PC-3 (cell line): ENCODE measurements around the gene THUMPD1. TPM values are rescaled to one million over a fixed set of nuclear protein-coding genes. Genes with fewer than 3 reads are reported as not detected.

Experiments used
- ATAC-seq: fragments of 200-7000 bp; cut with Tn5 transposase; 2 replicates; pipeline ENCODE4 v1.9.1; 2020; ENCODE audit warnings: mild to moderate bottlenecking, moderate library complexity
- BruUV-seq: library from RNA; stranded (reverse); fragments of 400-500 nt; replicated peaks from 2 replicates; lab custom pipeline; 2021; lab: Mats Ljungman, UMichigan
- CTCF ChIA-PET: fragments of 300-600 bp; sonication (Branson Sonifier 250); formaldehyde crosslinking; loops from one replicate; lab custom pipeline; 2022; ENCODE audit warnings: antibody characterized with exemption; lab: Charles Lee
- POLR2A ChIA-PET: fragments of 300-600 bp; sonication (Branson Sonifier 250); formaldehyde crosslinking; loops from one replicate; lab custom pipeline; 2022; ENCODE audit warnings: antibody characterized with exemption; ENCODE audit not compliant: unreplicated experiment; lab: Charles Lee
- DNase-seq: peaks from one replicate; pipeline ENCODE4 v3.0.0-alpha.2; 2015
- H2AFZ ChIP-seq: fragments of 300-600 bp; sonication (generic); 2 replicates; pipeline ENCODE4 v1.6.0; 2016; ENCODE audit warnings: antibody characterized with exemption, low read length
- H3F3A ChIP-seq: fragments of 300-600 bp; sonication (generic); one replicate; pipeline ENCODE4 v1.6.0; 2017; ENCODE audit warnings: antibody characterized with exemption, low read length, control low read depth, mild to moderate bottlenecking; ENCODE audit not compliant: unreplicated experiment
- H3K27ac ChIP-seq: fragments of 300-600 bp; sonication (generic); 2 replicates; pipeline ENCODE4 v1.5.1; 2016; ENCODE audit warnings: mild to moderate bottlenecking, low read length
- H3K27me3 ChIP-seq: fragments of 300-600 bp; sonication (generic); 2 replicates; pipeline ENCODE4 v1.6.1; 2016; ENCODE audit warnings: low read length, mixed read lengths
- H3K36me3 ChIP-seq: fragments of 300-600 bp; sonication (generic); 2 replicates; pipeline ENCODE4 v1.6.1; 2016; ENCODE audit warnings: low read depth, mixed run types, low read length, mixed read lengths
- H3K4me1 ChIP-seq: fragments of 300-600 bp; sonication (generic); 2 replicates; pipeline ENCODE4 v1.5.1; 2016; ENCODE audit warnings: low read length; ENCODE audit not compliant: insufficient read depth
- H3K4me2 ChIP-seq: fragments of 300-600 bp; sonication (generic); 2 replicates; pipeline ENCODE4 v1.6.0; 2016; ENCODE audit warnings: low read length
- H3K4me3 ChIP-seq: fragments of 300-600 bp; sonication (generic); 2 replicates; pipeline ENCODE4 v1.5.1; 2016; ENCODE audit warnings: mild to moderate bottlenecking, low read length, mixed read lengths
- H3K79me2 ChIP-seq: fragments of 300-600 bp; sonication (generic); 2 replicates; pipeline ENCODE4 v1.6.1; 2017; ENCODE audit warnings: low read length, mixed read lengths
- H3K9ac ChIP-seq: fragments of 300-600 bp; sonication (generic); 2 replicates; pipeline ENCODE4 v1.6.0; 2016; ENCODE audit warnings: mild to moderate bottlenecking, low read length
- H3K9me2 ChIP-seq: fragments of 300-600 bp; sonication (generic); replicated peaks from 2 replicates; pipeline ENCODE4 v1.6.1; 2016; ENCODE audit warnings: mixed run types, low read length, mixed read lengths
- H3K9me3 ChIP-seq: fragments of 300-600 bp; sonication (generic); 2 replicates; pipeline ENCODE4 v1.6.1; 2016; ENCODE audit warnings: low read length, mixed read lengths
- H4K20me1 ChIP-seq: fragments of 300-600 bp; sonication (generic); 2 replicates; pipeline ENCODE4 v1.6.1; 2016; ENCODE audit warnings: low read length, mixed read lengths
- intact Hi-C: fragments of 100-400 bp; cut with micrococcal nuclease; formaldehyde crosslinking; loops from 2 replicates; pipeline ENCODE4 v1.9.0; 2023
- total RNA-seq: library from RNA; depleted of rRNA; stranded (reverse); fragments of >200 nt; gene quantifications from 2 replicates; pipeline ENCODE4 v1.2.3, GENCODE V29; 2014; rRNA removed
- TF ChIP-seq, protein P1 (sequence below): fragments of 300-600 bp; sonication (generic); conservative IDR thresholded peaks from 2 replicates; pipeline ENCODE4 v1.5.1; 2017; ENCODE audit warnings: antibody characterized with exemption, low read depth, mild to moderate bottlenecking, low read length

THUMPD1 gene
- total RNA-seq, 1 experiment from 2014 or later = 44.9 TPM

DNA sequence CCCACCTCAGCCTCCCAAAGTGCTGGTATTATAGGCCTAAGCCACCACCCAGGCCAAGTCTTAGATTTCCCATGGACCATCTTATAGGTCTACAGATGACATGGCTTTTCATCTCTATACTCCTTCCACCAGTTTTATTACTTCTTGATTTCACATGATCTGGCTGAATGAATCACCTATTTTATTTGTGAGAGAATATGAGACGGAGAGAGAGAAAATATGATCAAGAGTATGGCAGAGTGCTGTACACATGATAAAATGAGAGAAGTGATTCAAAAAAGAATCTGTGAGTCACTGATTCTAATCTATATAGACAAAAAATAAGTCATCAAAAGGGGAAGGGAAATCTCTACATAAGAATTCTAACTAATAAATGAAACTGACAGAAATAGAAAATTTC is 57.8 kb downstream of the THUMPD1 start:
- DNase-seq (peak; percentile 75), ATAC-seq (peak; percentile 72)
- no peaks in the 10 kb centered on the region for H3F3A ChIP-seq
- H3K9me2 ChIP-seq = no peaks in the 10 kb centered on the region
- POLR2A ChIA-PET = no interaction called here
- intact Hi-C loops = no loop called here
- H3K4me1 ChIP-seq = peaks cover 14% of the 10 kb centered on the region; the same call in 1 of the 2 replicates
- no peak overlapping the region for H3K9ac ChIP-seq
- no peaks in the 10 kb centered on the region for H3K36me3 ChIP-seq
- no peaks in the 10 kb centered on the region for H4K20me1 ChIP-seq
- peak overlapping the region; percentile 66 for H3K27ac ChIP-seq
- H3K4me3 ChIP-seq = no peak overlapping the region
- no peaks in the 10 kb centered on the region for H3K27me3 ChIP-seq
- H3K4me2 ChIP-seq = peak overlapping the region; percentile 39; the same call in 1 of the 2 replicates
- no peaks in the 10 kb centered on the region for H3K9me3 ChIP-seq
- no TSS peak for BruUV-seq
- H3K79me2 ChIP-seq = no peaks in the 10 kb centered on the region
- H2AFZ ChIP-seq = no peak overlapping the region
- CTCF ChIA-PET = no interaction called here
- TF ChIP-seq, protein P1, sequence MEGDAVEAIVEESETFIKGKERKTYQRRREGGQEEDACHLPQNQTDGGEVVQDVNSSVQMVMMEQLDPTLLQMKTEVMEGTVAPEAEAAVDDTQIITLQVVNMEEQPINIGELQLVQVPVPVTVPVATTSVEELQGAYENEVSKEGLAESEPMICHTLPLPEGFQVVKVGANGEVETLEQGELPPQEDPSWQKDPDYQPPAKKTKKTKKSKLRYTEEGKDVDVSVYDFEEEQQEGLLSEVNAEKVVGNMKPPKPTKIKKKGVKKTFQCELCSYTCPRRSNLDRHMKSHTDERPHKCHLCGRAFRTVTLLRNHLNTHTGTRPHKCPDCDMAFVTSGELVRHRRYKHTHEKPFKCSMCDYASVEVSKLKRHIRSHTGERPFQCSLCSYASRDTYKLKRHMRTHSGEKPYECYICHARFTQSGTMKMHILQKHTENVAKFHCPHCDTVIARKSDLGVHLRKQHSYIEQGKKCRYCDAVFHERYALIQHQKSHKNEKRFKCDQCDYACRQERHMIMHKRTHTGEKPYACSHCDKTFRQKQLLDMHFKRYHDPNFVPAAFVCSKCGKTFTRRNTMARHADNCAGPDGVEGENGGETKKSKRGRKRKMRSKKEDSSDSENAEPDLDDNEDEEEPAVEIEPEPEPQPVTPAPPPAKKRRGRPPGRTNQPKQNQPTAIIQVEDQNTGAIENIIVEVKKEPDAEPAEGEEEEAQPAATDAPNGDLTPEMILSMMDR = no peak

Other genes starting within 250 kb of the THUMPD1 start
- not detected in 2 replicates for gene ACSM2B, start 165.5 kb downstream of the THUMPD1 start, total RNA-seq
- gene ACSM1, start 44.1 kb downstream of the THUMPD1 start, total RNA-seq = not detected in 2 replicates
- 4.0 and 5.2 TPM in 2 replicates for gene ACSM3, start 22.2 kb upstream of the THUMPD1 start, total RNA-seq
- 13.2 and 15.4 TPM in 2 replicates for gene ERI2, start 64.7 kb upstream of the THUMPD1 start, total RNA-seq
- 3.4 and 4.0 TPM in 2 replicates for gene REXO5, start 64.7 kb upstream of the THUMPD1 start, total RNA-seq
- gene DCUN1D3, start 158.5 kb upstream of the THUMPD1 start, total RNA-seq = 8.5 and 10.5 TPM in 2 replicates
- 21.9 and 35.1 TPM in 2 replicates for gene LYRM1, start 159.0 kb upstream of the THUMPD1 start, total RNA-seq